KOPT-K1 (cell line): Measurements from ENCODE around the gene KDM4D.

ENCODE experiments used
- H3K27ac ChIP-seq: fragments of 200-600 bp; sonication (generic); 2 replicates; pipeline ENCODE4 v1.5.1; 2016; ENCODE audit warnings: antibody characterized with exemption, mild to moderate bottlenecking, low read depth, low read length; ENCODE audit not compliant: poor library complexity, severe bottlenecking
- H3K36me3 ChIP-seq: fragments of 200-600 bp; sonication (generic); 2 replicates; pipeline ENCODE4 v1.5.1; 2017; ENCODE audit warnings: antibody characterized with exemption, mild to moderate bottlenecking, low read length, moderate library complexity; ENCODE audit not compliant: insufficient read depth
- H3K9me3 ChIP-seq: fragments of 200-600 bp; sonication (generic); 2 replicates; pipeline ENCODE4 v1.5.1; 2017; ENCODE audit warnings: antibody characterized with exemption, low read length, mild to moderate bottlenecking; ENCODE audit not compliant: insufficient read depth, poor library complexity, severe bottlenecking

Gene KDM4D

DNA sequence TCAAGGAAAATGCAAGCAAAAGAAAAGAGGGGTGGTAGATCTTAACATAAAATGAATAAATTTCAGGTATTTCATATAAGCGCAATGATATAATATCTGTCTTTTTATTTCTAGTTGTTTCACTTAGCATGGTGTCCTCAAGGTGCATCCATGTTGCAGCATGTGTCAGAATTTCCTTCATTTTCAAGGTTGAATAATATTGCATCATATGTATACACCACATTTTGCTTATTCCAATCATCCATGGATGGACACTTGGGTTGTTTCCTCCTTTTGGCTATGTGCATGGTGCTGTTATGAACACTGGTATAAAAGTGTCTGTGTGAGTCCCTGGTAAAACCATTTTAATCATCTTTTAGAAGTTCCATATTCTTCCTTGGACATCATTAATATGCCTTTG is 68.7 kb downstream of the KDM4D start:
- Histone ChIP-seq H3K9me3 (no peaks in the 10 kb centered on the region), H3K36me3 (no peaks in the 10 kb centered on the region), H3K27ac (no peak overlapping the region)

- Histone ChIP-seq H3K27ac (no peak overlapping the region), H3K36me3 (no peaks in the 10 kb centered on the region), H3K9me3 (no peaks in the 10 kb centered on the region)
Observed at GRCh38 chr11:95042906-95043305, 69.4 kb downstream of the KDM4D start.

DNA sequence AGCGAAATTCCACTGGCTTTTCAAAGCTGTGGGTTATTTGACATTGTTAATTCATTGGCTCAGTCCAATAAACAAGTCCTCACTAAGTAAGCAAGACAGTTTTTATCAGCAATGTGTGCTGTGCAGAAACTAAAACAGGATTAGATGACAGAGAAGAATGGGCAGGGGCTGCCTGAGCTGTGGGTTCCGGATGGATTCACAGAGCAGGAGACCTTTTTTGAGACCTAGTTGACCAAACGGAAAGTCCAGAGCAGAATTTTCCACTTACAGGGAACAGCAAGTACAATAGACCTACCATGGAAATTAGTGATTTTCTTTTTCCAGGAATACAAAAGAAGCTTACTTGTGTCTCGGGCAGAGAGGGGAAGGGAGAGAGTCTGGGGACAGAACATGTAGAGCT is 70.5 kb downstream of the KDM4D start:
- H3K9me3 ChIP-seq: no peaks in the 10 kb centered on the region
- no peaks in the 10 kb centered on the region for H3K36me3 ChIP-seq
- H3K27ac ChIP-seq: no peak overlapping the region

GRCh38 chr11:95045812-95046211 is 72.3 kb downstream of the KDM4D start:
- no peak overlapping the region for H3K27ac ChIP-seq
- H3K9me3 ChIP-seq: no peaks in the 10 kb centered on the region
- no peaks in the 10 kb centered on the region for H3K36me3 ChIP-seq
